GM21360 (cell line): ENCODE measurements around the gene TGFBI.

Experiments
- ATAC-seq: cut with Tn5 transposase; IDR thresholded peaks from one replicate; pipeline ENCODE4 v1.9.1; 2021; ENCODE audit warnings: mild to moderate bottlenecking, moderate library complexity; ENCODE audit not compliant: unreplicated experiment

Gene TGFBI

DNA sequence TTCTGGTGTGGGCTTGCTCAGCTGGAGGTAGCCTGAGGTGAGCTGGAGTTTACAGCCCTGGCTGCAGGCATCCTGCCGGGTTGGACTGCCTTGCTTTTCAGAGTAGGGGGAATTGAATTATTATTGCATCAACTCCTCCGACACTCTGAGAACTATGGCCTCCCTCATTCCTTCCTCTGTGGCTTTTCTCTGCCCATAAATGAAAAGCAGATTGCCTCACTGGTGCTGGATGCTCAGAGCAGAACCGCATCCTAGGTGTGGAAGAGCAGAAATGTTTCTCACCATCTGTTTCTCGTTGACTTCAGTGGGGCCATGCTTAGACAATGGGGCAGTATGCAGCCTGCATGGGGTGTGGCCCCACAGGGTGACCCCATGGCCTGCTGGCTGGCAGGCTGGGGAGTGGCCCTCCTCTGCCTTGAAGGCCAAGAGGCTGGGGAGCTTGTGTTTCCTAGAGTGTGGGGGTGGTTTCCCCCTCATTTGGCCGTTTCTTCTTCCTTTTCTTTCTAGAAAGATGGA is 27.3 kb upstream of the TGFBI start:
- ATAC-seq, result no peak

DNA sequence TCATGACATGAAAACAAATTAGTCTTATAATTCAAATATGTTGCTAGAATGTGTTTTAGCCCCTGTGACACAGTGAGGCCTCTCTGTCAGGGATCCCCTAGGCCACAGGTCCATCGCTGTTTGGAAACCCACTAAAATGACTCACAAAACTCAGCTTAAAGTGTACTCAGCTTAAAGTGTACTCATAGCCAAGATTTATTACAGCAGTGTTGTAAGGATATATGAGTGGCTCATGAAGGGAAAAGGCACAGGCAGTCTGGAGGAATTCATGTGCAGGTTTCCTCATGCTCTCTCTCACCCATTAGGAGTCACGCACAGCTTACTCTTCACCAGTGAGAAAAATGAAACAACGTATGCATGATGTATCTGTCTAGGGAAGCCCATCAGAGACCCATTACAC is 24.4 kb upstream of the TGFBI start:
- ATAC-seq, result no peak

DNA sequence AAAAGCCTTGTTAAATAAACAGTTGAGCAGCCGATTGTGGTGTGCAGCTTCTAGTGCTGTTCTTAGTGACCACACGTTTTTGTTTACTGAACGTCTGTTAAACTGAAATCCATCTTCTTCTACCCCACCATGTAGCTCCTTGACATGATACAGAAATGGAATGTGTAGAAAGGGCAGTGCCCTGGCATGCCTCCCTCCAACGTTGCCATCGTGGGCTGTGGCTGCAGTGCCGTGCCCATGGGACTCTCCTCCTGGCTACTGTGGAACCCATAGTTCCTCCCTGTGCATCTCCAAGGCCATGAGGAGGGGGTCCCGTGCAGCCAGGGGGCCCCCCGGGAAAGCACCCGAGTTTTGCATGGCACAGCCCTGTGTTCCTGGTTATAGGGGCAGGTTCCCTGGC is 23.3 kb upstream of the TGFBI start:
- ATAC-seq, result no peak

DNA sequence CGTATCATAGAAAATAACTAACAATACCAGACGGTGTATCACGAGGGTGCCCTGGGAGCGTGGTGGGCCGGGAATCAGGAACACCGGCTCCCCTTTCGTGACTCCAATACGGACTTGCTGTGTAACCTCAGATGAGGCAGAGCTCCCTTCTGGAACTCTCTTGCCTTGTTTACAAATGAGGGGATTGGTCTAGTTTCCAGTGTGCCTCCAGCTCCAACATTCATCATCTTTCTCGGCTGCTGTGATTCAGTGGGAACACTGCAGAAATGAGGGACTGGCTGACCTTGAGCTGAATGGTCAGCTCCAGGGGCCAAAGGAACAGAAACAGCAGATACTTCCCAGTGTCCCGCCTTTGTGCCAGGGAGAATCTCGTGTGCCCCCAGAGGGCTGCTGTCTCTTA is 22.6 kb upstream of the TGFBI start:
- ATAC-seq, result no peak

DNA sequence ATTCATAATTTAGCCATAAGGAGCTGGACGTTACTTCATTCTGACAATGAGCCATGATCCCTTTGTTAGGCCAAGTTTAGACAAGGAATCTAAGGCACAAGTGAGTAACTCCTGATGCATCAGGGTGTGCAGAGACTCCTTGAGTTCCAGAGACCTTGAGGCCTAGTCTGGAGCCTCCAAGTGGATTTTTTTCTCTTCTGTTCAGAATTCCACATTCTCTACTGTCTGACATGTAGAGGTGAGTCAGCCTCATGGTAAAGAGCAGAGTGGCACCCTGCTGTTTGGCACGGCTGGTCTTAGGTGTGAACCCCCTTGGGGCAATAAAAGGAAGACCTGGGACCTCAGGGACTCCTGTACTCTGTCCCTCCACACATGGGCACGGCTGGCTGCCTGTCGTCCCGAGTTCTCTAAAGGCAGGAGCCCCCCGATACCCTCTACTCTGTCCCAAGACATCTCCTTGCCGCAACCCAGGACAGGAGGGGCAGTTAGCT is 22.0 kb upstream of the TGFBI start:
- ATAC-seq, result no peak

GRCh38 chr5:136007271-136007670 is 21.5 kb upstream of the TGFBI start:
- ATAC-seq, result no peak

DNA sequence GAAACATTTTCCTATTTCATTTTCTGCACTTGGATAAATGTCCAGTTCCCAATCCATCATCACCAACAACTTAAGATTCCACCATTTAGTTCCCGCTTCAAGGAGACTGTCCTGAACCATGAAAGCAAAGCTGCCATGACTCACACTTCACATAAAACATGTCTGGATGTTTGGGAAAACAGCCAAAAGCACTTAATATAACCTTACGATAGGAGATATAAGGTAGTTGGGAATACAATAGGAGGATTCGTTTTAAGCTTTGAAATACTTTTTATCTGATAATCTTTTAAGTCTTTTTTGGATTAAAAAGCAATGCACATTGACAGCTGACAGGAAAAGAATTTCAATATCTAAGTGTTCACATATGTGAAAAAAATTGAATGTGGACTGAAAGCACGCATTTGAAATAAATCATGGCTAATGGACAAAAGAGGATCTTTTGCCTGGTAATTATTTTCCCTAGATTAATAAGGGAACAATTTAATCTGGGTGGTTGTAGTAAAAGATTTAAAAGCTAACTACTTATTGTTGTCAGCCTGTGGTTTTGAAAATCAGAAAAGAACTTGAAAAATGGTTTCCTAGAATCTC is 17.3 kb upstream of the TGFBI start:
- no peak for ATAC-seq

DNA sequence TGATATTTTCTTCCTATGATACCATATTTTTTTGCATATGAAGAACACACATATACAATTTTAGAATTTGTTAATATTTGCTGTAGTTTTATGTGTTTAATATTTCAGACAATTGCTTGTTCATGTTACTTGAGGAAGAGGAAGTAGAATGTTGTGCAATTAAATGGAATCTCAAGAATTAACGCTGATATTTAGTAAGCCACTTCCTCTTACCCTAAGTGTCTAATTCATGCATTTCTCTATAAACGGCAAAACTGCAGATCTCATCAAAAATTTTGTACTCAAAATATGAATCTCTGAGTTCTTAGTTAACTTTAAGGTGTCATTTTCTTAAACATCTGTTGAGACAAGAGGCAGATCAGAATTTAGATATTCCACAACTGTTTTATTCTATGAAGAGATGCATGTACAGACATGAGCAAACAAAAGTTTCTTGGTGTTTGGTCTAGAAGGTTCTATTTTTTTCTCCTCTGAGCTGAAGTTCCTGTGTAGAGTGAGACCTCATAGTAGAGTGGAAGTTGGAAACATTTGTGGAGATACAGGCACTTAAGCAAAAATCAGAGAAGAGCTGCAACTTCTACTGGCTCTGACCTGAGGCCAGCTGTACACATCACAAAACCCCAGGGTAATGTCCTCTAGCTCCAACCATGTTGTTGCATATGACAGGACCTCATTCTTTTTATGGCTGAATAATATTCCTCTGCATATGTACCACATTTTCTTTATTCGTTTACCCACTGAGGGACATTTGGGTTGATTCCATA is 16.6 kb upstream of the TGFBI start:
- ATAC-seq, result no peak

DNA sequence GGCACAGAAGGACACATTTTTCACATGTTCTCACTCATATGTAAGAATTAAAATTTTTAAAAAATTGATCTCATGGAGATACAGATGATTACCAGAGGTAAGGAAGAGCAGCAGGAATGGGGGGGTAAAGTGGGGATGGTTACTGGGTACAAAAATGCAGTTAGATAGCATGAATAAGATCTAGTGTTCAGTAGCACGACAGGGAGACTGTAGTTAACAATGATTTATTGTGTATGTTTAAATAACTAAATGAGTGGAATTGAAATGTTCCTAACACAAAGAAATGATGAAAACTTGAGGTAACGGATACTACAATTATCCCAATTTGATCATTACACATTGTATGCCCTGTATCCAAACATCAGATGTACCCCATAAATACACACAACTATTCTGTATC is 15.2 kb upstream of the TGFBI start:
- no peak for ATAC-seq

- peak; percentile 95 for ATAC-seq
Measured at GRCh38 chr5:136014049-136015002, 14.5 kb upstream of the TGFBI start.

DNA sequence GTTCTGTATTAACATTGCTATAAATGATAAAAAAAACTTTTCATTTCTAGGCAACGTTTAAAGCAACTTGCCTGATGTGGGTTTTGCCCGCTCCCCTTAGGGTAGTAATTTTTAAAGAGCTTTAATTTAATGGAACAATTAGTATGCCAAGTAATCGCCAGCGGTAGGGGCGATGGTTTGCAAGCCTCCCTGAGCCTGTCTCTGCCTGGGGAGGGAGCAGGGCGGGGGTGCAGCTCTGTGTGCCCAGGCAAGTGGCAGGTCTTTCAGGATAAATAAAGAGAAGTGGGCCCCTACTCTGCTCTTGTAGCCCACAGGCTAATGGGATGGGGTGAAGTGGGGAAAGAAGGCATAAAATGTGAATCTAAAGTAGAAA is 13.8 kb upstream of the TGFBI start:
- ATAC-seq, result no peak

GRCh38 chr5:136015966-136016650 is 12.7 kb upstream of the TGFBI start:
- no peak for ATAC-seq

DNA sequence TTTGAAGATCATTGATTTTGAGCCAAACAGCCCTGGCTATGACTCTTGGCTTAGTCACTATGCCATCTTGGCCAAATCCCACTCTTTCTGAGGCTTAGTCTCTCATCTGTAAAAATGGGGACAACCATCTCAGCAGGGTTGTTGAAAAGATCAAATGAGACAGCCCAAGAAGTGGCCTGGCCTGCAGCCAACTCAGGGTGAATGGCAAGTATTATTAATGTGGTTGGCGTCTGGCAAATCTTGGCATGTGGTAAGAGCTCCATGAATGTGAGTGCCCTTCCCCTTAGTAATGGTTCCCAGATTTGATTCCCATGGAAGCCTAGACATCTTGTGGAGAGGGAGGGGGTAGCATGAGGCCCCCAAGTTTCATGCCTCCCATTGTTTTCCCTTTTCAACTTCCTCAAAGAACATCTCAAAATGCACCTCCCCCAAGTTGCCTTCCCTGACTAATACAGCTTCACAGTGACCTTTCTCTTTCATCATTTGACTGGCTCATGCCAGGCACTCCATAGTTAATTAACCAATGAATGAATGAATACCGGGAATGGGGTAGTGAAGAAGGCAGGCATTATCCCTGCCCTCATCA is 11.8 kb upstream of the TGFBI start:
- ATAC-seq, result no peak

DNA sequence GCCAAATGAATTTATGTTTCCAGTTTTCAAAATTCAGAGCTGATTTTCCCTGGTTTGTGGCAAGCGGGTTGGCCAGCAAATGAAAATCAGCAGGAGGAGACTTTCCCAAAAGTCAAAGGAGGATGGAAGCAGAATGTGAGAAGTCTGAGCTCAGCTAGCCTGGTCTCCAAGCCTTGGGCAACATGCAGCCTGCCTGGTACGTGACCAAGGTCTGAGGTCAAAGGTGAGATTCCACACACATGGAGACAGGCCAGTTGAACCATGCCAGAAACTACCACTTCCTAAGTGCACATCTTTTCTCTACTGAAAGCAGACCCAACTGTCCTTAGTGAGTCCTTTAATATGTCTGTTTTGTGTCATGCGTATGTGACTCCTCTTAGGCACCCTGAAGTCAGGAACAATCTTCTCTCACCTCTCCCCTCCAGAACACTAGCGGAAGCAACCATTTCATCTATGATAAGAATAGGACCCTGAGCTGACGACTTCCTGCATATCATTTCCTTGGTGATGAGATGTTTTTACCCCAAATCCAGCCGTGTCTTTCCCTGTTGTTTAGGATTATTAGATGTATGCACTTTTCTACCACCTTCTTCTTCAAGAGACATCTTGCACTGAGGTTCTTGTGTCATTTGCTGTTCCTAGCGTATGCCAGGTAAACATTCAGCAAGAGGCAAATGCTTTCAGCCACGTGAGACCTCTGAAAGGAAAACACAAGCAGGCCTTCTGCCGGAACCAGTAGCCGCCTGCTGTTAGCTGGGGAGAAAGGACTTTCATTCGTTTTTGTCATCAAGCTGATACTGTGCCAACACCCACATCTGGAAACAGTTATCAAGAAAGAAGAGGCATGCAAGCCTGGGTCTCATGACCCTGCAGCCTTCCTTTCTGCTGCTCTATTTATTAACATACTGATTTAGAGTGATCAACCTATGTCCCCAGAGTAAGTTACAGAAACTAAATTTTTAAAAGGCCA is 9.7 kb upstream of the TGFBI start:
- no peak for ATAC-seq

DNA sequence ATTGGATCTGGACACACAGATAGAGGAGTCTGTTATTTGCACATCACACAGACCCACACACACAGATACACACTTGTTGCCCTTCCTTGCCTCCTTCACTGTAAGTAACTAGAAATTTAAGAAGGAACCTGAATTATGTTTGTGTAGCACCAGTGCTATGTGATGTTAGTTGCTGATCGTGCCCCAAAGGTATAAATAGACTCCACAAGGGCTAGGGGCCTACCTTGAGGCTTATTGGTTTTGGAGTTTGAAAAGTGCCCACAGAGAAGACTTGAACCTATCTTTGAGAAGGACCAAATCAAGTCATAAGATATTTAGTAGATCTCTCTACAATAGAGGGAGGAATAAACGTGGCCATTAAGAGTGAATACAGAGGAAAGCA is 8.8 kb upstream of the TGFBI start:
- no peak for ATAC-seq

GRCh38 chr5:136020383-136021015 is 8.3 kb upstream of the TGFBI start:
- no peak for ATAC-seq

- no peak for ATAC-seq
Measured at GRCh38 chr5:136021016-136021405, 7.8 kb upstream of the TGFBI start.

DNA sequence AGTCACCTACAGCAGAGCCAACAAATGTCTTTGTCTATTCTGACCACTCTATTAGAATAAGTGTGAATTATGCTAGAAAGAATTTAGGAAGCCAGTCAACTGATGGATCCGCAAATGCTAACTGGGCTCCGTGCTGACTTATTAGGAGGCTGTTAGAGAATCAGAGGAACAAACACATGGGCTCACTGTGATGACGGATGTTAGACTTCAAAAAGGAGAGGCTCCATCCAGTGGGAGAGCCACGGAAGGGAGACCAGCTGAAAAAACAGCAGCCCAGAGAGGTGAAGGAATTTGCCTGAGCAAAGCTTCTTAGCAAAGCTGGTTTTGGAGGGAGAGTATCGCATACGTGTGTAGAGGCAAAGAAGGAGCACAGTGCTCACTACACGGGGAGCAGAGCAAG is 5.8 kb upstream of the TGFBI start:
- no peak for ATAC-seq
